GM23248 (cell line): ENCODE results near the gene PPFIBP1.

Experiments used
- EZH2 ChIP-seq: fragments of 200-600 bp; sonication (generic); IDR thresholded peaks from 2 replicates; pipeline ENCODE4 v1.6.1; 2018; ENCODE audit warnings: antibody characterized with exemption, mild to moderate bottlenecking; ENCODE audit not compliant: insufficient read depth, poor library complexity, severe bottlenecking
- EZH2phosphoT487 ChIP-seq: fragments of 200-600 bp; sonication (generic); IDR thresholded peaks from 2 replicates; pipeline ENCODE4 v1.6.1; 2018; ENCODE audit warnings: antibody characterized with exemption, moderate library complexity, mild to moderate bottlenecking, low read depth; ENCODE audit not compliant: insufficient read depth

DNA sequence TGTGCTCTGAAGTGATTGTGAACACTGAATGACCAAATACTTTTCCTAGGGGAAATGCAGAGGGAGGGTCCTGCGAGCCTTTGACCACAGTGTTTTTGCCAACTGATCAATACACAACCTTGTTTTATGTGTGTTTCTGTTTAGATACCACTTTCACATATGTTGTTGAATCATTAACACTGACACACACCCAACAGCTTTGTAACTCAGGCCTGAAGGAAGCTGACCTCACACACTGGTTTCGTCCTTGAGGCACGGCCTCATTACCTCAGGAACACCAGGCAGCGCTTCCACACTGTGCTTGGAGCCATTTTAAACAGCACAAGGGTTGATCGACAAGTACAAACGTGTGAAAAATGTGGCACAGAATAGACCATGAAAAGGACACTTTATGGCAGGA, 60.0 kb downstream of the PPFIBP1 start:
- no peak for TF ChIP-seq EZH2
- TF ChIP-seq EZH2phosphoT487: no peak
